ENCODE measurements around the gene EPB41L5. TPM values are rescaled to one million over a fixed set of nuclear protein-coding genes. Genes with fewer than 3 reads are reported as not detected.

Gene EPB41L5
- 2.4 and 2.5 TPM in 2 replicates for total RNA-seq (2014; rRNA removed; shearing (Covaris generic))

GRCh38 chr2:120012771-120013596 lies at the start of gene EPB41L5:
Gene EPB41L5 (plus strand): TSS chr2:120013077. CDS start chr2:120019085, 6,008 bp downstream.

GRCh38 chr2:120223034-120223912 lies 210.4 kb downstream of the EPB41L5 start, which contains the start of gene TMEM185B:
Gene TMEM185B (minus strand): TSS chr2:120223400. CDS start chr2:120222976, 424 bp downstream.

Small RNAs within 50 kb of the gene (small RNA-seq; reads per million reads assigned to genes)
- gene MTND4LP14 (not detected), gene RF00019 (not detected)

Other genes with a start within 250 kb of the EPB41L5 start
- 24.0 and 28.0 TPM in 2 replicates for gene TMEM185B, start 210.3 kb downstream of the EPB41L5 start, total RNA-seq (2014; rRNA removed; shearing (Covaris generic))
- 19.4 and 22.4 TPM in 2 replicates for gene RALB, start 239.8 kb downstream of the EPB41L5 start, total RNA-seq (2014; rRNA removed; shearing (Covaris generic))